C4-2B (cell line): ENCODE data around the gene CCL7.

Experiments
- H3K27ac ChIP-seq: fragments of 450-650 bp; 2 replicates; pipeline ENCODE4 v1.5.1; 2017
- ZFX ChIP-seq: fragments of 450-650 bp; IDR thresholded peaks from 2 replicates; pipeline ENCODE4 v1.6.1; 2017
- TF ChIP-seq, protein P1 (sequence below): fragments of 450-650 bp; conservative IDR thresholded peaks from 2 replicates; pipeline ENCODE4 v1.5.1; 2017; ENCODE audit warnings: mild to moderate bottlenecking

The CCL7 gene

GRCh38 chr17:34255381-34255732 lies 14.7 kb upstream of the CCL7 start:
- no peak overlapping the region for H3K27ac ChIP-seq
- TF ChIP-seq, protein P1, sequence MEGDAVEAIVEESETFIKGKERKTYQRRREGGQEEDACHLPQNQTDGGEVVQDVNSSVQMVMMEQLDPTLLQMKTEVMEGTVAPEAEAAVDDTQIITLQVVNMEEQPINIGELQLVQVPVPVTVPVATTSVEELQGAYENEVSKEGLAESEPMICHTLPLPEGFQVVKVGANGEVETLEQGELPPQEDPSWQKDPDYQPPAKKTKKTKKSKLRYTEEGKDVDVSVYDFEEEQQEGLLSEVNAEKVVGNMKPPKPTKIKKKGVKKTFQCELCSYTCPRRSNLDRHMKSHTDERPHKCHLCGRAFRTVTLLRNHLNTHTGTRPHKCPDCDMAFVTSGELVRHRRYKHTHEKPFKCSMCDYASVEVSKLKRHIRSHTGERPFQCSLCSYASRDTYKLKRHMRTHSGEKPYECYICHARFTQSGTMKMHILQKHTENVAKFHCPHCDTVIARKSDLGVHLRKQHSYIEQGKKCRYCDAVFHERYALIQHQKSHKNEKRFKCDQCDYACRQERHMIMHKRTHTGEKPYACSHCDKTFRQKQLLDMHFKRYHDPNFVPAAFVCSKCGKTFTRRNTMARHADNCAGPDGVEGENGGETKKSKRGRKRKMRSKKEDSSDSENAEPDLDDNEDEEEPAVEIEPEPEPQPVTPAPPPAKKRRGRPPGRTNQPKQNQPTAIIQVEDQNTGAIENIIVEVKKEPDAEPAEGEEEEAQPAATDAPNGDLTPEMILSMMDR, result no peak
- TF ChIP-seq ZFX, result no peak

DNA sequence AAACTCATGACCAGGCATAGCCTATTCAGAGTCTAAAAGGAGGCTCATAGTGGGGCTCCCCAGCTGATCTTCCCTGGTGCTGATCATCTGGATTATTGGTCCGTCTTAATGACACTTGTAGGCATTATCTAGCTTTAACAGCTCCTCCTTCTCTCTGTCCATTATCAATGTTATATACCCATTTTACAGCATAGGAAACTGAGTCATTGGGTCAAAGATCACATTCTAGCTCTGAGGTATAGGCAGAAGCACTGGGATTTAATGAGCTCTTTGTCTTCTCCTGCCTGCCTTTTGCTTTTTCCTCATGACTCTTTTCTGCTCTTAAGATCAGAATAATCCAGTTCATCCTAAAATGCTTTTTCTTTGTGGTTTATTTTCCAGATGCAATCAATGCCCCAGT lies 14.2 kb upstream of the CCL7 start:
- TF ChIP-seq ZFX, result no peak
- TF ChIP-seq, protein P1, result no peak
- no peak overlapping the region for H3K27ac ChIP-seq

DNA sequence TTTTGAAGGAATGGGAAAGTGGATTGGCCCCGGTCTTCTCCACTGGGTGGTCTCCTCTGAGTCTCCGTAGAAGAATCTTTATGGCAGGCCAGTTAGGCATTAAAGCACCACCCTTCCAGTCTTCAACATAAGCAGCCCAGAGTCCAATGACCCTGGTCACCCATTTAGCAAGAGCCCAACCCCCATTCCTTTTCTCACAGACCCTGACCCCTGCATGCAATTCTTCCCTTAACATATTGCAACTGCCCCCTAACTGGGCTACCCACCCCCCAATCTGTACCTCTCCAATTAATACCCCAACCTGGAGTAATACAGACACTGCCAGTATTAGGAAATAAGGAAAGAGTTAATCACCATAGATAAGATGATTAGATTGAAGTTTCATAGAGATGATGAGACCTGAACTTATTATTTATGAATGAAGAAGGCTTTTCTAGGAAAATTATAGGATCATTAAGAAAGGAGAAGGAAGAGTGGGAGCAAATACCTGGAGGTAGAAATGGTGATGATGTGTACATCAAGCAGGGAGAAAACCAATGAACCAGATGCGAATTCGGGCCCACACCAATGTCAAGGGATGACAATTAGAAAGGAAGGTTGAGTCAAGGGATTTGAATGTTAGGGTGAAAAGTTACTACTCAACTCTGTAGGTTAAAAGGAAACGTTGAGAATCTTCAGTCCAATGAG lies 12.6 kb upstream of the CCL7 start:
- no peak overlapping the region for H3K27ac ChIP-seq
- no peak for TF ChIP-seq ZFX
- TF ChIP-seq, protein P1, result no peak

- TF ChIP-seq ZFX, result no peak
- TF ChIP-seq, protein P1, result no peak
- H3K27ac ChIP-seq, result no peak overlapping the region
Measured at GRCh38 chr17:34257986-34258326, 12.1 kb upstream of the CCL7 start.

GRCh38 chr17:34259146-34259545 lies 10.9 kb upstream of the CCL7 start:
- TF ChIP-seq, protein P1, result no peak
- no peak for TF ChIP-seq ZFX
- no peak overlapping the region for H3K27ac ChIP-seq

DNA sequence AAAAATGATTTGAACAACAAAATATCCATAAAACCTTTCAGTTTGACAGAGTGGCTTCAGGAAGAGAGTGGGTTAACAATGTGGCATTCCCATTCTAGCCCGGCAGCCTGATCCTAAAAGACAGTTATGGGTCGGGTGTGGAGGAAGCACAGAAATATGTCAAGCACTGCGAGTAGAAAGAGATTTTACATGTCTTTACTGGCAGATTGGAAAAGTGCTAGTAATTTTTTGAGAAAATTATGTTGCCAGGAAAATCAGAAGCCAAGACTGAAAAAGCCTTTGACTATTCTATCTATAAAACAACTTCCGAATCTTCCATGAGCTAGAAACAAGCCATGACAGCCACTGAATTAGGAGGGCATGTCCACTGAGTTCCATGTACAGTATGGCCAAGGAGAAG lies 9.2 kb upstream of the CCL7 start:
- no peak overlapping the region for H3K27ac ChIP-seq
- TF ChIP-seq, protein P1, result no peak
- TF ChIP-seq ZFX, result no peak

GRCh38 chr17:34261568-34262337 lies 8.3 kb upstream of the CCL7 start:
- TF ChIP-seq, protein P1, result no peak
- no peak overlapping the region for H3K27ac ChIP-seq
